Activated gamma-delta T cell treated with anti-CD3 and anti-CD28 coated beads, Interleukin-2, amount 50 U/mL, for 16 hours (primary cell): Measurements from ENCODE around the gene NOD1.
"Not testable (repeated sequence)": the region's sequence is repeated elsewhere in the genome, so short reads cannot be mapped to it uniquely, and the experiment has no call there.

ENCODE experiments used
- DNase-seq: peaks from one replicate; pipeline ENCODE4 v3.0.0-alpha.2; 2020; ENCODE audit warnings: low read depth

The NOD1 gene

GRCh38 chr7:30504301-30505173 is 26.0 kb upstream of the NOD1 start, which contains the start of gene GGCT:
GGCT (minus strand) TSS chr7:30504829; CDS start chr7:30504709, 120 bp downstream.
- DNase-seq: peak; percentile 96

- no peak for DNase-seq
These were observed 25.0 kb upstream of the NOD1 start for GRCh38 chr7:30503274-30504212.

- no peak for DNase-seq
These were observed 24.1 kb upstream of the NOD1 start for GRCh38 chr7:30502470-30503251.

GRCh38 chr7:30501264-30501663 is 22.7 kb upstream of the NOD1 start:
- DNase-seq: no peak

GRCh38 chr7:30493228-30493627 is 14.6 kb upstream of the NOD1 start:
- no peak for DNase-seq

- no peak for DNase-seq
These were observed 12.8 kb upstream of the NOD1 start for GRCh38 chr7:30491417-30491816.

GRCh38 chr7:30487371-30487770 is 8.8 kb upstream of the NOD1 start:
- no peak for DNase-seq

GRCh38 chr7:30485667-30486066 is 7.1 kb upstream of the NOD1 start:
- no peak for DNase-seq

GRCh38 chr7:30481416-30481815 is 2.8 kb upstream of the NOD1 start:
- not testable (repeated sequence) for DNase-seq

- DNase-seq: no peak
These were observed 877 bp upstream of the NOD1 start for GRCh38 chr7:30479202-30480120.

- no peak for DNase-seq
These were observed 2.0 kb downstream of the NOD1 start for GRCh38 chr7:30476459-30477145.

GRCh38 chr7:30475580-30475979 is 3.0 kb downstream of the NOD1 start:
- no peak for DNase-seq

- no peak for DNase-seq
These were observed 3.7 kb downstream of the NOD1 start for GRCh38 chr7:30474893-30475292.

GRCh38 chr7:30474485-30474884 is 4.1 kb downstream of the NOD1 start:
- DNase-seq: no peak

- DNase-seq: no peak
These were observed 4.7 kb downstream of the NOD1 start for GRCh38 chr7:30473903-30474302.

- DNase-seq: no peak
These were observed 5.5 kb downstream of the NOD1 start for GRCh38 chr7:30472784-30473775.

GRCh38 chr7:30472081-30472783 is 6.4 kb downstream of the NOD1 start:
- no peak for DNase-seq

- DNase-seq: no peak
These were observed 7.4 kb downstream of the NOD1 start for GRCh38 chr7:30471205-30471604.
